ENCODE data around the gene SPINK1. TPM values are rescaled to one million over a fixed set of nuclear protein-coding genes. Genes with fewer than 3 reads are reported as not detected.

The SPINK1 gene
- total and polyA plus RNA-seq, 2 experiments from 2014 or later = 0.82 TPM; not detected in 1

GRCh38 chr5:147835386-147835798 lies 3.9 kb upstream of the SPINK1 start (continued):
- TF ChIP-seq ZNF462 (CRISPR knock-in tag; IDR thresholded peaks at IDR 0.05) = no peak

GRCh38 chr5:147832541-147832940 lies 1.1 kb upstream of the SPINK1 start:
- Mint-ChIP-seq H3K36me3 (ENCODE audit: low read depth) (no peaks in the 10 kb centered on the region), H3K4me1 (peaks cover 10% of the 10 kb centered on the region; the same call in 2 of the 3 replicates), H3K9me3 (no peaks in the 10 kb centered on the region), H3K27me3 (ENCODE audit: insufficient read depth, low read depth, poor library complexity) (no peaks in the 10 kb centered on the region), H3K4me3 (no peak overlapping the region), H3K27ac (no peak overlapping the region)
- no peak overlapping the region for H3K4me3 ChIP-seq
- no peaks in the 10 kb centered on the region; the same call in 1 of the 2 replicates for H3K9me2 ChIP-seq (ENCODE audit: insufficient read depth)
- H3F3A ChIP-seq (replicated peaks; ENCODE audit: low read depth) = no peaks in the 10 kb centered on the region
- DNase-seq (ENCODE audit: low spot score) (no peak), ATAC-seq (no peak)
- H3K79me2 ChIP-seq (replicated peaks; ENCODE audit: insufficient read depth) = no peaks in the 10 kb centered on the region
- no peaks in the 10 kb centered on the region for H3K36me3 ChIP-seq (ENCODE audit: insufficient read depth)
- no peaks in the 10 kb centered on the region for H3K27me3 ChIP-seq (ENCODE audit: insufficient read depth)
- no peak overlapping the region for H3K4me2 ChIP-seq
- no peak overlapping the region for H3K27ac ChIP-seq (ENCODE audit: low read depth)
- H3K4me1 ChIP-seq (ENCODE audit: insufficient read depth) = no peaks in the 10 kb centered on the region; the same call in 1 of the 2 replicates
- H2AFZ ChIP-seq = no peak overlapping the region
- H4K20me1 ChIP-seq (replicated peaks; ENCODE audit: insufficient read depth) = no peaks in the 10 kb centered on the region
- TF ChIP-seq ZNF462 (CRISPR knock-in tag; IDR thresholded peaks at IDR 0.05) (no peak), JUNB (IDR thresholded peaks at IDR 0.05; ENCODE audit: unreplicated experiment) (no peak), ZNF331 (CRISPR knock-in tag; IDR thresholded peaks at IDR 0.05; ENCODE audit: low read depth) (no peak), ETS1 (IDR thresholded peaks at IDR 0.05) (no peak), EZH2 (IDR thresholded peaks at IDR 0.05; ENCODE audit: low read depth, unreplicated experiment) (no peak), EZH2phosphoT487 (IDR thresholded peaks at IDR 0.05; ENCODE audit: unreplicated experiment) (no peak), POLR2AphosphoS5 (IDR thresholded peaks at IDR 0.05; ENCODE audit: low read depth) (no peak), CREB1 (CRISPR knock-in tag; IDR thresholded peaks at IDR 0.05; ENCODE audit: low read depth) (no peak)

Measured in GM23338 (cell line).